Muscle layer of colon (tissue), 2 donors: ENCODE measurements around the gene BRMS1L.
"Not testable (repeated sequence)": the region's sequence is repeated elsewhere in the genome, so short reads cannot be mapped to it uniquely, and the experiment has no call there.

ENCODE experiments used
- H3K27ac ChIP-seq: one replicate; pipeline ENCODE4 v1.7.0; 2013; ENCODE audit warnings: low read depth, mild to moderate bottlenecking, low read length, moderate library complexity
- H3K27me3 ChIP-seq, 2 donors: one replicate each; pipeline ENCODE4 v1.7.0; 2013; ENCODE audit warnings: low read length in 2 of 2, mild to moderate bottlenecking in 2 of 2; ENCODE audit not compliant: insufficient read depth in 2 of 2, control insufficient read depth in 1 of 2
- H3K36me3 ChIP-seq: one replicate; pipeline ENCODE4 v1.7.0; 2013; ENCODE audit warnings: mild to moderate bottlenecking, low read length; ENCODE audit not compliant: insufficient read depth
- H3K4me1 ChIP-seq: one replicate; pipeline ENCODE4 v1.7.0; 2013; ENCODE audit warnings: mild to moderate bottlenecking, low read length; ENCODE audit not compliant: insufficient read depth
- H3K4me3 ChIP-seq, 2 donors: one replicate each; pipeline ENCODE4 v1.7.0; 2013; ENCODE audit warnings: low read length in 2 of 2, low read depth in 1 of 2, mild to moderate bottlenecking in 1 of 2, moderate library complexity in 1 of 2
- H3K9ac ChIP-seq: one replicate; pipeline ENCODE4 v1.7.0; 2013; ENCODE audit warnings: low read length
- H3K9me3 ChIP-seq: one replicate; pipeline ENCODE4 v1.7.0; 2013; ENCODE audit warnings: mild to moderate bottlenecking, low read length
- donor health status: abdominal sarcoma.
- donor health status: Adenocarcinoma of cecum.

BRMS1L gene

GRCh38 chr14:35808638-35809563, 17.2 kb upstream of the BRMS1L start, which contains the start of gene RALGAPA1:
Gene RALGAPA1, minus strand, starts transcription at chr14:35809295. Its CDS starts 460 bp downstream, at chr14:35808835.
- Histone ChIP-seq H3K27ac (peak within 1 kb of the TSS; percentile 71), H3K4me3 (peak within 1 kb of the TSS; percentile 62 to 77), H3K4me1 (peaks cover 17% of the 10 kb centered on the region), H3K9ac (peak within 1 kb of the TSS; percentile 74)
- H3K9me3 ChIP-seq, H3K36me3 ChIP-seq, H3K27me3 ChIP-seq: not testable (repeated sequence)

- Histone ChIP-seq H3K9ac (no peak overlapping the region), H3K4me3 (peak overlapping the region in 1 of 2 donors; percentile 77), H3K9me3 (no peaks in the 10 kb centered on the region), H3K27me3 (no peaks in the 10 kb centered on the region), H3K36me3 (no peaks in the 10 kb centered on the region), H3K4me1 (peaks cover 17% of the 10 kb centered on the region), H3K27ac (peak overlapping the region; percentile 71)
Observed at GRCh38 chr14:35809597-35809996, 16.5 kb upstream of the BRMS1L start.

GRCh38 chr14:35810963-35811362, 15.2 kb upstream of the BRMS1L start:
- Histone ChIP-seq H3K4me1 (peaks cover 17% of the 10 kb centered on the region), H3K27ac (no peak overlapping the region), H3K4me3 (no peak overlapping the region), H3K36me3 (no peaks in the 10 kb centered on the region), H3K9ac (no peak overlapping the region), H3K9me3 (no peaks in the 10 kb centered on the region), H3K27me3 (no peaks in the 10 kb centered on the region)

- Histone ChIP-seq H3K4me1 (no peaks in the 10 kb centered on the region), H3K9ac (no peak overlapping the region), H3K9me3 (no peaks in the 10 kb centered on the region), H3K27me3 (no peaks in the 10 kb centered on the region), H3K36me3 (no peaks in the 10 kb centered on the region), H3K4me3 (no peak overlapping the region), H3K27ac (no peak overlapping the region)
Observed at GRCh38 chr14:35814371-35815005, 11.7 kb upstream of the BRMS1L start.

- H3K27ac ChIP-seq = no peak overlapping the region
- H3K9ac ChIP-seq = no peak overlapping the region
- no peaks in the 10 kb centered on the region for H3K4me1 ChIP-seq
- no peaks in the 10 kb centered on the region for H3K36me3 ChIP-seq
- H3K4me3 ChIP-seq = no peak overlapping the region
- H3K27me3 ChIP-seq = no peaks in the 10 kb centered on the region
- no peaks in the 10 kb centered on the region for H3K9me3 ChIP-seq
Observed at GRCh38 chr14:35818346-35819115, 7.6 kb upstream of the BRMS1L start.

- no peaks in the 10 kb centered on the region for H3K4me1 ChIP-seq
- no peaks in the 10 kb centered on the region for H3K27me3 ChIP-seq
- H3K27ac ChIP-seq = no peak overlapping the region
- H3K4me3 ChIP-seq = no peak overlapping the region
- H3K9ac ChIP-seq = no peak overlapping the region
- H3K9me3 ChIP-seq = no peaks in the 10 kb centered on the region
- H3K36me3 ChIP-seq = no peaks in the 10 kb centered on the region
Observed at GRCh38 chr14:35819591-35820540, 6.3 kb upstream of the BRMS1L start.

GRCh38 chr14:35821564-35822411, 4.3 kb upstream of the BRMS1L start:
- Histone ChIP-seq H3K27me3 (no peaks in the 10 kb centered on the region), H3K36me3 (no peaks in the 10 kb centered on the region), H3K9ac (no peak overlapping the region), H3K4me1 (no peaks in the 10 kb centered on the region), H3K27ac (no peak overlapping the region), H3K4me3 (no peak overlapping the region), H3K9me3 (no peaks in the 10 kb centered on the region)

GRCh38 chr14:35822501-35822900, 3.6 kb upstream of the BRMS1L start:
- Histone ChIP-seq H3K9ac (no peak overlapping the region), H3K4me3 (no peak overlapping the region), H3K4me1 (peaks cover 2% of the 10 kb centered on the region), H3K27me3 (no peaks in the 10 kb centered on the region), H3K36me3 (no peaks in the 10 kb centered on the region), H3K9me3 (no peaks in the 10 kb centered on the region), H3K27ac (no peak overlapping the region)

- H3K9ac ChIP-seq, H3K27me3 ChIP-seq, H3K4me1 ChIP-seq, H3K9me3 ChIP-seq, H3K36me3 ChIP-seq, H3K27ac ChIP-seq, H3K4me3 ChIP-seq: not testable (repeated sequence)
Observed at GRCh38 chr14:35824446-35825165, 1.5 kb upstream of the BRMS1L start.

- Histone ChIP-seq H3K9ac (no peak overlapping the region), H3K27ac (no peak overlapping the region), H3K4me1 (peaks cover 5% of the 10 kb centered on the region), H3K9me3 (no peaks in the 10 kb centered on the region), H3K4me3 (peak overlapping the region; percentile 92 to 99), H3K27me3 (no peaks in the 10 kb centered on the region), H3K36me3 (no peaks in the 10 kb centered on the region)
Observed at GRCh38 chr14:35825968-35826217, 245 bp upstream of the BRMS1L start.
